Measurements from ENCODE around the gene PLEKHA1.

Gene PLEKHA1

DNA sequence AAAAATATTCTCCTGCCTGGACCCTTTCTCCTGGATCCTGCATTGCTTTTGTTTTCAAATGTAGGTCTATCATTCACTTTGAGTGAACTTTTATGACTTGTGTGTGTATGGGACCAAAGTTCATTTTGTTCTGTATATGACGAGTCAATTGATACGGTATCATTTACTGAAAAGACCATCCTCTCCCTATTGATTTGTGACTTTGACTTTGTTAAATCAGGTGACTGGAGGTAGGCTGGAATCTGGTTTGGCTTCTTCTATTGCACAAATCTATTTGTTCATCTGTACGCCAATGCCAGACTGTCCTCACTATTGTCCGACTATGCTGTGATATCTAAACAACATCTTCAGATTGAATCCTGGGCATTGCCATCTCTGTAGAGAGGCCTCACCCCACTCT is 74.6 kb downstream of the PLEKHA1 start:
- Histone ChIP-seq H3K36me3 (ENCODE audit: control insufficient read depth in 2 of 2, insufficient read depth in 2 of 2, low read length in 2 of 2) (no peaks in the 10 kb centered on the region), H3K4me3 (ENCODE audit: low read length in 2 of 2) (no peak overlapping the region), H3K27me3 (ENCODE audit: control insufficient read depth in 1 of 2, insufficient read depth in 2 of 2, low read length in 2 of 2) (no peaks in the 10 kb centered on the region), H3K27ac (ENCODE audit: low read length) (no peak overlapping the region), H3K9me3 (ENCODE audit: control insufficient read depth in 2 of 2, low read length in 2 of 2) (no peaks in the 10 kb centered on the region), H3K4me1 (ENCODE audit: control insufficient read depth, insufficient read depth, low read length) (peaks cover 12% of the 10 kb centered on the region), H3K9ac (ENCODE audit: low read length in 2 of 2) (no peak overlapping the region)

- no peak overlapping the region for H3K4me3 ChIP-seq (ENCODE audit: low read length in 2 of 2)
- no peak overlapping the region for H3K9ac ChIP-seq (ENCODE audit: low read length in 2 of 2)
- H3K27ac ChIP-seq (ENCODE audit: low read length), result no peak overlapping the region
- H3K9me3 ChIP-seq (ENCODE audit: control insufficient read depth in 2 of 2, low read length in 2 of 2), result no peaks in the 10 kb centered on the region
- H3K27me3 ChIP-seq (ENCODE audit: control insufficient read depth in 1 of 2, insufficient read depth in 2 of 2, low read length in 2 of 2), result no peaks in the 10 kb centered on the region
- peaks cover 12% of the 10 kb centered on the region for H3K4me1 ChIP-seq (ENCODE audit: control insufficient read depth, insufficient read depth, low read length)
- no peaks in the 10 kb centered on the region for H3K36me3 ChIP-seq (ENCODE audit: control insufficient read depth in 2 of 2, insufficient read depth in 2 of 2, low read length in 2 of 2)
Observed at GRCh38 chr10:122450353-122450990, 76.0 kb downstream of the PLEKHA1 start.

GRCh38 chr10:122454071-122454470 is 79.6 kb downstream of the PLEKHA1 start:
- H3K4me3 ChIP-seq (ENCODE audit: low read length in 2 of 2), result no peak overlapping the region
- peaks cover 2% of the 10 kb centered on the region for H3K4me1 ChIP-seq (ENCODE audit: control insufficient read depth, insufficient read depth, low read length)
- no peaks in the 10 kb centered on the region for H3K27me3 ChIP-seq (ENCODE audit: control insufficient read depth in 1 of 2, insufficient read depth in 2 of 2, low read length in 2 of 2)

DNA sequence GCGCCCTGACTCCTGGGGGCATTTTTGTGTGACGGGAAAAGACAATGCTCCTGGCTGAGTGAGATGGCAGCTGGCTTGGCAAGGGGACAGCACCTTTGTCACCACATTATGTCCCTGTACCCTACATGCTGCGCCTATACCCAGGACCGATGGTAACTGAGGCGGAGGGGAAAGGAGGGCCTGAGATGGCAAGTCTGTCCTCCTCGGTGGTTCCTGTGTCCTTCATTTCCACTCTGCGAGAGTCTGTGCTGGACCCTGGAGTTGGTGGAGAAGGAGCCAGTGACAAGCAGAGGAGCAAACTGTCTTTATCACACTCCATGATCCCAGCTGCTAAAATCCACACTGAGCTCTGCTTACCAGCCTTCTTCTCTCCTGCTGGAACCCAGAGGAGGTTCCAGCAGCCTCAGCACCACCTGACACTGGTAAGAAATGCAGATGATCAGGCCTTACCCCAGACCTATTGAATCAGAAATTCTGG is 80.1 kb downstream of the PLEKHA1 start, which contains the start of gene ARMS2:
ARMS2 (plus strand) TSS at position 51 of the 478 bp plus-strand sequence; CDS start at position 126, 75 bp downstream.
- no peaks in the 10 kb centered on the region for H3K27me3 ChIP-seq (ENCODE audit: control insufficient read depth in 1 of 2, insufficient read depth in 2 of 2, low read length in 2 of 2)
- no peaks in the 10 kb centered on the region for H3K36me3 ChIP-seq (ENCODE audit: control insufficient read depth in 2 of 2, insufficient read depth in 2 of 2, low read length in 2 of 2)
- no peak within 1 kb of the TSS for H3K4me3 ChIP-seq (ENCODE audit: low read length in 2 of 2)
- H3K27ac ChIP-seq (ENCODE audit: low read length), result no peak within 1 kb of the TSS
- no peaks in the 10 kb centered on the region for H3K9me3 ChIP-seq (ENCODE audit: control insufficient read depth in 2 of 2, low read length in 2 of 2)
- H3K4me1 ChIP-seq (ENCODE audit: control insufficient read depth, insufficient read depth, low read length), result peaks cover 2% of the 10 kb centered on the region
- no peak within 1 kb of the TSS for H3K9ac ChIP-seq (ENCODE audit: low read length in 2 of 2)

More at GRCh38 chr10:122454071-122454470, 79.6 kb downstream of the PLEKHA1 start:
- Histone ChIP-seq H3K27ac (ENCODE audit: low read length) (no peak overlapping the region), H3K36me3 (ENCODE audit: control insufficient read depth in 2 of 2, insufficient read depth in 2 of 2, low read length in 2 of 2) (no peaks in the 10 kb centered on the region), H3K9ac (ENCODE audit: low read length in 2 of 2) (no peak overlapping the region), H3K9me3 (ENCODE audit: control insufficient read depth in 2 of 2, low read length in 2 of 2) (no peaks in the 10 kb centered on the region)

DNA sequence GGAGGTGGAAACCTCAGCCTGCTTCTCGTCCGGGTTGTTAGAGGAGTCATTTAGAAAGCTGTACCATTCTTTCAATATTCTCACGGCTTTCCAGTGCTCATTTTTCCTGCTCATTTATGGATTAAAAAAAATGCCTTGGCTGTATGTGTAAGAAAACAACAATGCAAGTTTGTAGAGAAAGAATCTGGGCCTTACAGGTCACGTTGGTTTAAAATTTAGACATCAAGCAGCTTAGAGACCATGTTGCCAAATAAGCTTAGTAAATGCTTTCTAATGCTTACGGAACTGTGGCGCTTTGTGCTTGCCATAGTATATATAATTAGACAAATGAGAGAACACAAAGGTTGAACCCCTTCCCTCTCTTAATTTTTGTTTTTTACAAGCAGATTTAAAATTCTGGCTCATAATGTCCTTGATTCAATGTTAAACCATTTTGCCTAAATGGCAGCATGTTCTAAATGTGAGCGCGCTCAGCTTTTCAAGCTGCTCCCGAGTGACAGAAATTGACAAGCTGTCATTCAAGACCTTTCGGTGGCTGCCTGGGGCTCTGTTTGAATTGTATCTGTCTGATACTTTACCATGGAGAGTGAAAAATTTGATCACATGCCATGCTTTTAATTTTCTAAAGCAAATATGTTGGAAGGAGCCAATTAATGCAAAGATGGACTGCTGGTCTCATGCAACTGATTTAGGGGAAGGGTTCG is 81.0 kb downstream of the PLEKHA1 start:
- peaks cover 10% of the 10 kb centered on the region for H3K4me1 ChIP-seq (ENCODE audit: control insufficient read depth, insufficient read depth, low read length)
- H3K9me3 ChIP-seq (ENCODE audit: control insufficient read depth in 2 of 2, low read length in 2 of 2), result no peaks in the 10 kb centered on the region
- no peak overlapping the region for H3K9ac ChIP-seq (ENCODE audit: low read length in 2 of 2)
- H3K27ac ChIP-seq (ENCODE audit: low read length), result no peak overlapping the region
- H3K4me3 ChIP-seq (ENCODE audit: low read length in 2 of 2), result no peak overlapping the region
- no peaks in the 10 kb centered on the region for H3K27me3 ChIP-seq (ENCODE audit: control insufficient read depth in 1 of 2, insufficient read depth in 2 of 2, low read length in 2 of 2)
- no peaks in the 10 kb centered on the region for H3K36me3 ChIP-seq (ENCODE audit: control insufficient read depth in 2 of 2, insufficient read depth in 2 of 2, low read length in 2 of 2)

GRCh38 chr10:122457934-122458333 is 83.4 kb downstream of the PLEKHA1 start:
- no peaks in the 10 kb centered on the region for H3K9me3 ChIP-seq (ENCODE audit: control insufficient read depth in 2 of 2, low read length in 2 of 2)
- H3K4me3 ChIP-seq (ENCODE audit: low read length in 2 of 2), result no peak overlapping the region
- no peak overlapping the region for H3K27ac ChIP-seq (ENCODE audit: low read length)
- no peaks in the 10 kb centered on the region for H3K27me3 ChIP-seq (ENCODE audit: control insufficient read depth in 1 of 2, insufficient read depth in 2 of 2, low read length in 2 of 2)
- H3K9ac ChIP-seq (ENCODE audit: low read length in 2 of 2), result no peak overlapping the region
- peaks cover 13% of the 10 kb centered on the region for H3K4me1 ChIP-seq (ENCODE audit: control insufficient read depth, insufficient read depth, low read length)
- H3K36me3 ChIP-seq (ENCODE audit: control insufficient read depth in 2 of 2, insufficient read depth in 2 of 2, low read length in 2 of 2), result no peaks in the 10 kb centered on the region

- Histone ChIP-seq H3K27me3 (ENCODE audit: control insufficient read depth in 1 of 2, insufficient read depth in 2 of 2, low read length in 2 of 2) (no peaks in the 10 kb centered on the region), H3K27ac (ENCODE audit: low read length) (no peak overlapping the region), H3K4me1 (ENCODE audit: control insufficient read depth, insufficient read depth, low read length) (peaks cover 19% of the 10 kb centered on the region), H3K36me3 (ENCODE audit: control insufficient read depth in 2 of 2, insufficient read depth in 2 of 2, low read length in 2 of 2) (no peaks in the 10 kb centered on the region), H3K4me3 (ENCODE audit: low read length in 2 of 2) (no peak overlapping the region), H3K9ac (ENCODE audit: low read length in 2 of 2) (no peak overlapping the region), H3K9me3 (ENCODE audit: control insufficient read depth in 2 of 2, low read length in 2 of 2) (no peaks in the 10 kb centered on the region)
Observed at GRCh38 chr10:122458693-122459092, 84.2 kb downstream of the PLEKHA1 start.

GRCh38 chr10:122459561-122460273 is 85.2 kb downstream of the PLEKHA1 start:
- Histone ChIP-seq H3K36me3 (ENCODE audit: control insufficient read depth in 2 of 2, insufficient read depth in 2 of 2, low read length in 2 of 2) (no peaks in the 10 kb centered on the region), H3K4me3 (ENCODE audit: low read length in 2 of 2) (no peak overlapping the region), H3K9ac (ENCODE audit: low read length in 2 of 2) (no peak overlapping the region), H3K27me3 (ENCODE audit: control insufficient read depth in 1 of 2, insufficient read depth in 2 of 2, low read length in 2 of 2) (no peaks in the 10 kb centered on the region), H3K9me3 (ENCODE audit: control insufficient read depth in 2 of 2, low read length in 2 of 2) (no peaks in the 10 kb centered on the region), H3K4me1 (ENCODE audit: control insufficient read depth, insufficient read depth, low read length) (peaks cover 24% of the 10 kb centered on the region), H3K27ac (ENCODE audit: low read length) (no peak overlapping the region)

GRCh38 chr10:122460891-122461293 is 86.4 kb downstream of the PLEKHA1 start:
- Histone ChIP-seq H3K27ac (ENCODE audit: low read length) (peak overlapping the region; percentile 67), H3K9ac (ENCODE audit: low read length in 2 of 2) (peak overlapping the region; percentile 69 to 70), H3K4me1 (ENCODE audit: control insufficient read depth, insufficient read depth, low read length) (peaks cover 24% of the 10 kb centered on the region), H3K4me3 (ENCODE audit: low read length in 2 of 2) (peak overlapping the region; percentile 68 to 91), H3K27me3 (ENCODE audit: control insufficient read depth in 1 of 2, insufficient read depth in 2 of 2, low read length in 2 of 2) (no peaks in the 10 kb centered on the region), H3K36me3 (ENCODE audit: control insufficient read depth in 2 of 2, insufficient read depth in 2 of 2, low read length in 2 of 2) (no peaks in the 10 kb centered on the region), H3K9me3 (ENCODE audit: control insufficient read depth in 2 of 2, low read length in 2 of 2) (no peaks in the 10 kb centered on the region)

DNA sequence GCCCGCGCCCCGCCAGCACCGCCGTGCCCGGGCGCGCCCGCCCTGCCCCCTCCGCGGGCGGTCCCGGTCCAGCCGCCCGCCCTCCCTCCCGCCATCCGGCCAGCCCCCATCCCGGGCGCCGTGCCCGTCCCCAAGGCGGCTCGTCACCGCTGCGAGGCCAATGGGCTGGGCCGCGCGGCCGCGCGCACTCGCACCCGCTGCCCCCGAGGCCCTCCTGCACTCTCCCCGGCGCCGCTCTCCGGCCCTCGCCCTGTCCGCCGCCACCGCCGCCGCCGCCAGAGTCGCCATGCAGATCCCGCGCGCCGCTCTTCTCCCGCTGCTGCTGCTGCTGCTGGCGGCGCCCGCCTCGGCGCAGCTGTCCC is 86.8 kb downstream of the PLEKHA1 start, which contains the start of gene HTRA1:
HTRA1 (plus strand) TSS at position 187 of the 362 bp plus-strand sequence; CDS start at position 287, 100 bp downstream.
- Histone ChIP-seq H3K27me3 (ENCODE audit: control insufficient read depth in 1 of 2, insufficient read depth in 2 of 2, low read length in 2 of 2) (no peaks in the 10 kb centered on the region), H3K4me1 (ENCODE audit: control insufficient read depth, insufficient read depth, low read length) (peaks cover 24% of the 10 kb centered on the region), H3K4me3 (ENCODE audit: low read length in 2 of 2) (peak within 1 kb of the TSS; percentile 77 to 91), H3K9ac (ENCODE audit: low read length in 2 of 2) (peak within 1 kb of the TSS; percentile 79 to 80), H3K27ac (ENCODE audit: low read length) (peak within 1 kb of the TSS; percentile 88), H3K36me3 (ENCODE audit: control insufficient read depth in 2 of 2, insufficient read depth in 2 of 2, low read length in 2 of 2) (no peaks in the 10 kb centered on the region), H3K9me3 (ENCODE audit: control insufficient read depth in 2 of 2, low read length in 2 of 2) (no peaks in the 10 kb centered on the region)
